Thyroid gland (tissue), 4 donors: ENCODE results near the gene PHF21A. TPM values are rescaled to one million over a fixed set of nuclear protein-coding genes. Genes with fewer than 3 reads are reported as not detected.
"Not testable (repeated sequence)": the region's sequence is repeated elsewhere in the genome, so short reads cannot be mapped to it uniquely, and the experiment has no call there.

Source experiments
- DNase-seq, 2 donors: peaks; one replicate each; pipeline ENCODE4 v3.0.0-alpha.2; 2019
- H3K27ac ChIP-seq, 3 donors: fragments of 200-600 bp; sonication (generic); 1 replicate in 2 of 3; 2 replicates in 1 of 3; pipeline ENCODE4 v1.5.1; 2016 to 2019; ENCODE audit warnings: mild to moderate bottlenecking in 1 of 3, moderate library complexity in 1 of 3
- H3K27me3 ChIP-seq: fragments of 200-600 bp; sonication (generic); one replicate; pipeline ENCODE4 v1.5.1; 2019
- H3K36me3 ChIP-seq, 2 donors: fragments of 200-600 bp; sonication (generic); one replicate each; pipeline ENCODE4 v1.5.1; 2016 to 2019
- H3K4me1 ChIP-seq, 2 donors: fragments of 200-600 bp; sonication (generic); one replicate each; pipeline ENCODE4 v1.5.1; 2017 to 2019
- H3K4me3 ChIP-seq, 3 donors: fragments of 200-600 bp; sonication (generic); replicated peaks in 1 of 3; 1 replicate in 2 of 3; 2 replicates in 1 of 3; pipeline ENCODE4 v1.5.1; 2016; ENCODE audit warnings: mild to moderate bottlenecking in 1 of 3
- H3K9me3 ChIP-seq: fragments of 200-600 bp; sonication (generic); one replicate; pipeline ENCODE4 v1.5.1; 2017
- POLR2A ChIP-seq, 2 donors: fragments of 450-650 bp; IDR thresholded peaks; one replicate each; pipeline ENCODE4 v1.6.1; 2017; ENCODE audit warnings: antibody characterized with exemption in 2 of 2, mild to moderate bottlenecking in 2 of 2, moderate library complexity in 1 of 2
- WGBS, 2 donors: methylation state at CpG; one replicate each; pipeline ENCODE4 v1.1.5; 2017; 5-methylcytosine and 5-hydroxymethylcytosine counted together
- intact Hi-C: fragments of 100-400 bp; cut with DNase I; formaldehyde crosslinking; loops from one replicate; pipeline ENCODE4 v1.15.1; 2023
- total RNA-seq, 4 donors: library from RNA; depleted of rRNA; stranded (reverse); fragments of >200 nt; gene quantifications; one replicate each; pipeline ENCODE4 v1.2.3, GENCODE V29; 2016
- TF ChIP-seq, protein P1 (sequence below), 6 experiments: fragments of 200-600 bp in 3 of 6; fragments of 450-650 bp in 3 of 6; sonication (generic) in 3 of 6; IDR thresholded peaks; one replicate each; pipeline ENCODE4 v1.5.1; 2016 to 2019; ENCODE audit warnings: antibody characterized with exemption in 6 of 6, mild to moderate bottlenecking in 2 of 6, inconsistent platforms in 1 of 6, moderate library complexity in 1 of 6

Gene PHF21A
- total RNA-seq, 4 donors from 2014 or later = 26.2 to 95.7 (median 64.0) TPM

DNA sequence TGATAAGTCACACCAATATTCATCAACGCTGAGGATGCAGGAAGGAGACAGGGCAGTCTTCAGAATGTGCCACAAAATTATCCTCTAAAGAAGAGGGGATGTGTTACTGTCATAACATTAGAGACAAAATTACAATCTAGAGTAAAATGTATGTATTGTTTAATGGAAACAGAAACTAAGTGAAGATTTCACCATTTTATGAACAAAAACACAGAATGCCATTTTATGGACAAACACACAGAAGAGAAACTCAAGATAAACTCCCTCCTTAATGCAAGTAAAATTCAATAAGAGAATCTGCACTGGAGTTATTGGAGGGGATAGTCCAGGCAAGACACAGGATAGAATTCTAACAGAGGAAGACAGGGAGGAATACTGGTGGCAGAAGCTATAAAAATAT is 136.0 kb downstream of the PHF21A start:
- Histone ChIP-seq H3K36me3 (no peaks in the 10 kb centered on the region), H3K4me3 (no peak overlapping the region), H3K27ac (no peak overlapping the region), H3K4me1 (peaks cover 12 to 17% of the 10 kb centered on the region in 2 donors), H3K27me3 (no peaks in the 10 kb centered on the region), H3K9me3 (no peaks in the 10 kb centered on the region)
- no peak for DNase-seq
- 88 to 95% methylated on average over 1 of the region's 1 CpG for WGBS, 2 donors
- intact Hi-C loops = no loop called here
- TF ChIP-seq, protein P1, sequence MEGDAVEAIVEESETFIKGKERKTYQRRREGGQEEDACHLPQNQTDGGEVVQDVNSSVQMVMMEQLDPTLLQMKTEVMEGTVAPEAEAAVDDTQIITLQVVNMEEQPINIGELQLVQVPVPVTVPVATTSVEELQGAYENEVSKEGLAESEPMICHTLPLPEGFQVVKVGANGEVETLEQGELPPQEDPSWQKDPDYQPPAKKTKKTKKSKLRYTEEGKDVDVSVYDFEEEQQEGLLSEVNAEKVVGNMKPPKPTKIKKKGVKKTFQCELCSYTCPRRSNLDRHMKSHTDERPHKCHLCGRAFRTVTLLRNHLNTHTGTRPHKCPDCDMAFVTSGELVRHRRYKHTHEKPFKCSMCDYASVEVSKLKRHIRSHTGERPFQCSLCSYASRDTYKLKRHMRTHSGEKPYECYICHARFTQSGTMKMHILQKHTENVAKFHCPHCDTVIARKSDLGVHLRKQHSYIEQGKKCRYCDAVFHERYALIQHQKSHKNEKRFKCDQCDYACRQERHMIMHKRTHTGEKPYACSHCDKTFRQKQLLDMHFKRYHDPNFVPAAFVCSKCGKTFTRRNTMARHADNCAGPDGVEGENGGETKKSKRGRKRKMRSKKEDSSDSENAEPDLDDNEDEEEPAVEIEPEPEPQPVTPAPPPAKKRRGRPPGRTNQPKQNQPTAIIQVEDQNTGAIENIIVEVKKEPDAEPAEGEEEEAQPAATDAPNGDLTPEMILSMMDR (IDR thresholded peaks at IDR 0.05) = no peak
- no peak for TF ChIP-seq POLR2A (IDR thresholded peaks at IDR 0.05)

DNA sequence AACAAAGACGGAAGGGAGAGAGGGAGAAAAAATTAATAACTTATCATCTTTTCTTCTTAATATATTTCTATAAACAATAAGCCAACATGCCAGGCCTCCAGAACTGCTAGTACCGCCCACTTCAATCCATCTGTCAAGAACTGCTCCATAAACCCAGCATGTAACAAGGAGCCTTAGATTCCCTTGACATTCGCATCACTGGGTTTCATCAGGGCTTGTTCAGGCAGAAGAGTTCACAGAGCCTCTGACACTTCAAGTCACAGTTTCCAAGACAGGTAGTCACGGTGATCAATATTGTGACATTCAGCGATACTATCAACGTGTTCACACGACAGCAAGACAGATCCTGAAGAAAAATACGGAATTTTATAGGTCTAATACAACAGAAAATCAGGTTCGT is 137.1 kb downstream of the PHF21A start:
- Histone ChIP-seq H3K36me3 (peaks cover 0 to 3% of the 10 kb centered on the region in 2 donors), H3K4me1 (peaks cover 12 to 17% of the 10 kb centered on the region in 2 donors), H3K4me3 (no peak overlapping the region), H3K27me3 (no peaks in the 10 kb centered on the region), H3K27ac (no peak overlapping the region), H3K9me3 (no peaks in the 10 kb centered on the region)
- intact Hi-C loops = no loop called here
- WGBS, 2 donors = 94 to 96% methylated on average over 9 of the region's 9 CpGs
- no peak for TF ChIP-seq POLR2A (IDR thresholded peaks at IDR 0.05)
- TF ChIP-seq, protein P1 (IDR thresholded peaks at IDR 0.05) = no peak
- no peak for DNase-seq

DNA sequence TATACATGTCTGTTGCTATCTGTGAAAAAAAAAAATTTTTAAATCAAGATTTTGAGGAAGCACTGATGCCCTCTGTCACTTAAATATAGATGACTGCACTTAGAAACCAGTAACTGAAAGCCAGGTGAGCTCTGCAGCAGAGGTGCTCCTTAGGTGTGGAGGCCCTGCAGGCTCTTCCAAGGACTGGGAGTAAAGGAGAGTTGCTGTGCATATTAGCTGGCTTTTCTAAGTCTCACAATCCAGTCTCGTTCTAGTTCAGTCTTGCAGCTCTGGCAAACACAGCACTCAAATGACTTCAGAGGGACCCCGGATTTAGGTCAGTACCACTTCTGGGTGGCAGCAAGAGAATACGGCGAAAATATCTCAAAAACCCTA is 137.8 kb downstream of the PHF21A start:
- Histone ChIP-seq H3K36me3 (peaks cover 0 to 10% of the 10 kb centered on the region in 2 donors), H3K27me3 (no peaks in the 10 kb centered on the region), H3K9me3 (no peaks in the 10 kb centered on the region), H3K27ac (no peak overlapping the region), H3K4me3 (no peak overlapping the region), H3K4me1 (peaks cover 12 to 17% of the 10 kb centered on the region in 2 donors)
- TF ChIP-seq, protein P1 (IDR thresholded peaks at IDR 0.05) = no peak
- no peak for TF ChIP-seq POLR2A (IDR thresholded peaks at IDR 0.05)
- DNase-seq = no peak
- 78 to 87% methylated on average over 4 of the region's 4 CpGs for WGBS, 2 donors
- intact Hi-C loops = no loop called here

DNA sequence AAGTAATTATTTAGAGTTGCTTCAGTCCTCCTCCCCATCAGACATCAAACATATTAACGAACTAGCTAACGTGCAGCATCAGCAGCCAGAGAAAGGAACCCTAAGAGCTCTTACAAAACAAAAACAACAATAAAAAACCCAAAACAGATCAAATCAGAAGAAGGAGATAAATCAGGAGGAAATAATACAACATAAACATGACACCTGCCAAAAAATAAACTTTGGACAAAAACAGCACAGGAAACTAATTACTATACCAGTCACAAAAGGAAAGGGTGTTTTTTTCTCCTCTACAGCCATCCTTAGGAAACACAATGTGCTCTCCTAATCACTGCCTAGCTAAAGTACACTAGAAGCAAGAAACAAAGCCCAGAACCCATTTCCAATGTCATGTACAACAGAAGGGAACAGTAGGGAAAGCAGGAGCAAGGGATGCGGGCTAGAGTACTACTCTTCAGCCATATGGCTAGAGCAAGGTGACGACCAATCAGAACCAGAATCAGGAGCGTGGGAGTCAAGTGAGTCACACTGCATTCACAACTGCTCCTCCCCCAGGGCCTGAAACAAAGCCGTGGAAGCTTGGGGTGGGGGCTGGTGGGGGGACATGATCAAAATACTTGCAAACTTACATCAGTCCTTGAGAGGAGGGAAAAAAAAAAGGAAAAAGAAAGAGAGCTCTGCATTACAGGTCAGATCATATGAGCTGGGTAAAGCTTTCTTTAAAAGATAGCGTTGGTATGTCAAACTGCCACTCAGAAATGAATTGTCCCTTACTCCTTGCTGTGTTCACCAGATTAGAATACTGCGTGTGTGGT is 138.4 kb downstream of the PHF21A start:
- Histone ChIP-seq H3K4me3 (no peak overlapping the region), H3K36me3 (peaks cover 0 to 14% of the 10 kb centered on the region in 2 donors), H3K4me1 (peaks cover 12 to 17% of the 10 kb centered on the region in 2 donors), H3K9me3 (no peaks in the 10 kb centered on the region), H3K27me3 (no peaks in the 10 kb centered on the region), H3K27ac (no peak overlapping the region)
- no peak for DNase-seq
- intact Hi-C loops = no loop called here
- 64 to 68% methylated on average over 8 of the region's 8 CpGs for WGBS, 2 donors
- no peak for TF ChIP-seq POLR2A (IDR thresholded peaks at IDR 0.05)

DNA sequence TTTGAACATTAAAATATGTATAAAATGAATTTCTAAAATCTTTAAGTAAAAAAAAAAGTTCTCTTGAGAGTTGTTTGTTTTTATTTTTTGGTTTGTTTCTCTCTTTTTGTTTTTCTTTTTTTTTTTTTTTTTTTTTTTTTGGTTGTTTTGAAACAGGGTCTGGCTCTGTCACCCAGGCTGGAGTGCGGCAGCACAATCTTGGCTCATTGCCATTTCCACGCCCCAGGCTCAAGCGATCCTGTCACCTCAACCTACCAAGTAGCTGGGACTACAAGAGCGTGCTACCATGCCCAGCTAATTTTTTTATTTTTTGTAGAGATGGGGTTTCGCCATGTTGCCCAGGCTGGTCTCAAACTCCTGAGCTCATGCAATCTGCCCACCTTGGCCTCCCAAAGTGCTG is 139.4 kb downstream of the PHF21A start:
- H3K4me3 ChIP-seq, H3K27ac ChIP-seq, H3K27me3 ChIP-seq, H3K9me3 ChIP-seq, intact Hi-C loops: not testable (repeated sequence)
- DNase-seq = peak; percentile 71 to 73
- Histone ChIP-seq H3K4me1 (peaks cover 12 to 17% of the 10 kb centered on the region in 2 donors), H3K36me3 (peaks cover 0 to 14% of the 10 kb centered on the region in 2 donors)
- WGBS, 2 donors = 40 to 53% methylated on average over 5 of the region's 5 CpGs

DNA sequence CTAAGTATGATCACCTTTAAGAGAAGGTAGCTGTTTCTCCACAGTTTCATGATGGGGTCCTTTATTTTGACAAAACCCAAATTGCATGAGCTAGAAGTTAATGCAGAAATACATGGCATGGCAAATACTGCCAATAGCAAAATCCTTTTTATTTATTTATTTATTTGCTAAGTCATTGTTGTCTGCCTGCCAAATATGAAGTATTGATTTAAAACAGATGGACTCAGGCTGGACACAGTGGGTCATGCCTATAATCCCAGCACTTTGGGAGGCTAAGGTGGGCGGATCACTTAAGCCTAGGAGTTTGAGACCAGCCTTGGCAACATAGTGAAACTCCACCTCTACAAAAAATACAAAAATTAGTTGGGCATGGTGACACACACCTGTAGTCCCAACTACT is 146.4 kb downstream of the PHF21A start:
- Histone ChIP-seq H3K9me3 (no peaks in the 10 kb centered on the region), H3K36me3 (peaks cover 0 to 21% of the 10 kb centered on the region in 2 donors), H3K4me3 (no peak overlapping the region), H3K27me3 (no peaks in the 10 kb centered on the region), H3K4me1 (no peaks in the 10 kb centered on the region), H3K27ac (no peak overlapping the region)
- DNase-seq = no peak
- intact Hi-C loops = no loop called here
- TF ChIP-seq POLR2A (IDR thresholded peaks at IDR 0.05) = no peak
- whole genome bisulfite sequencing, 2 donors = 95% methylated on average over 1 of the region's 1 CpG
